Measurements from ENCODE around the gene TELO2. TPM values are rescaled to one million over a fixed set of nuclear protein-coding genes. Genes with fewer than 3 reads are reported as not detected.

TELO2 gene
- polyA plus RNA-seq, 2 of the 4 experiments (the other 2 are of a cell fraction) = 10.6 to 34.8 TPM

- Histone ChIP-seq H3K4me2 (no peak overlapping the region), H3K4me1 (no peaks in the 10 kb centered on the region), H3K4me3 (no peak overlapping the region), H3K9me3 (no peaks in the 10 kb centered on the region), H3K27ac (no peak overlapping the region)
- FAIRE-seq (no peak), ATAC-seq (no peak), DNase-seq (ENCODE audit: low read depth in 1 of 2, low spot score in 1 of 2) (no peak)
- WGBS (ENCODE audit: missing lambda C conversion rate) = 89% methylated on average over 41 of the region's 42 CpGs
- ChIA-PET CTCF (interaction anchor here (0.5 to 1.2 kb wide), 3 partner anchors 31 to 109 kb away, joined by 3 read pairs; no protein-coding TSS in a partner anchor), POLR2A (no interaction called here)
- TF ChIP-seq EHF (CRISPR knock-in tag; IDR thresholded peaks at IDR 0.05) (no peak), RARB (CRISPR knock-in tag; IDR thresholded peaks at IDR 0.05) (no peak), ZFP36 (IDR thresholded peaks at IDR 0.05; ENCODE audit: borderline replicate concordance, partially characterized antibody) (no peak), ATOH8 (CRISPR knock-in tag; IDR thresholded peaks at IDR 0.05; ENCODE audit: low read depth) (no peak), MAZ (IDR thresholded peaks at IDR 0.05; ENCODE audit: borderline replicate concordance, low read depth, low read length) (no peak), HOXB5 (CRISPR knock-in tag; IDR thresholded peaks at IDR 0.05) (no peak), CBX2 (IDR thresholded peaks at IDR 0.05; ENCODE audit: borderline replicate concordance, low read depth) (no peak), CHD4 (IDR thresholded peaks at IDR 0.05; ENCODE audit: borderline replicate concordance) (no peak), FOXS1 (CRISPR knock-in tag; IDR thresholded peaks at IDR 0.05) (no peak), CTCF (IDR thresholded peaks at IDR 0.05) (no peak), GATA3 (IDR thresholded peaks at IDR 0.05; ENCODE audit: borderline replicate concordance) (no peak), CBX8 (IDR thresholded peaks at IDR 0.05) (no peak), RNF2 (IDR thresholded peaks at IDR 0.05; ENCODE audit: borderline replicate concordance, low read depth) (no peak), KDM1A (IDR thresholded peaks at IDR 0.05; ENCODE audit: low read depth) (no peak), HOXB13 (CRISPR knock-in tag; IDR thresholded peaks at IDR 0.05; ENCODE audit: low read depth) (no peak), BCL3 (IDR thresholded peaks at IDR 0.05) (no peak), EHMT2 (IDR thresholded peaks at IDR 0.05; ENCODE audit: low read depth) (no peak)
Observed at GRCh38 chr16:1527836-1528811, 35.0 kb downstream of the TELO2 start.

- Histone ChIP-seq H3K4me2 (no peak overlapping the region), H3K9me3 (no peaks in the 10 kb centered on the region), H3K4me1 (no peaks in the 10 kb centered on the region), H3K4me3 (no peak overlapping the region), H3K27ac (no peak overlapping the region)
- ATAC-seq = no peak
- WGBS (ENCODE audit: missing lambda C conversion rate) = 93% methylated on average over 18 of the region's 29 CpGs
- no peak for FAIRE-seq
- CTCF ChIA-PET = no interaction called here
- POLR2A ChIA-PET = no interaction called here
- no peak for DNase-seq (ENCODE audit: low read depth in 1 of 2, low spot score in 1 of 2)
- TF ChIP-seq FOXS1 (CRISPR knock-in tag; IDR thresholded peaks at IDR 0.05) = no peak
- no peak for TF ChIP-seq JUN (IDR thresholded peaks at IDR 0.05)
- TF ChIP-seq CHD4 (IDR thresholded peaks at IDR 0.05; ENCODE audit: borderline replicate concordance) = no peak
- no peak for TF ChIP-seq EP300 (IDR thresholded peaks at IDR 0.05)
- no peak for TF ChIP-seq CBX8 (IDR thresholded peaks at IDR 0.05)
- TF ChIP-seq ATOH8 (CRISPR knock-in tag; IDR thresholded peaks at IDR 0.05; ENCODE audit: low read depth) = no peak
- TF ChIP-seq HDAC2 (IDR thresholded peaks at IDR 0.05) = no peak
Observed at GRCh38 chr16:1528921-1529537, 35.9 kb downstream of the TELO2 start.

Measured in A549 (cell line).